HG03521 (cell line): ENCODE measurements around the gene ZFYVE28.
"Not testable (repeated sequence)": the region's sequence is repeated elsewhere in the genome, so short reads cannot be mapped to it uniquely, and the experiment has no call there.

Source experiments
- ATAC-seq: cut with Tn5 transposase; IDR thresholded peaks from one replicate; pipeline ENCODE4 v1.9.1; 2021; ENCODE audit warnings: mild to moderate bottlenecking, moderate library complexity; ENCODE audit not compliant: unreplicated experiment

Gene ZFYVE28

DNA sequence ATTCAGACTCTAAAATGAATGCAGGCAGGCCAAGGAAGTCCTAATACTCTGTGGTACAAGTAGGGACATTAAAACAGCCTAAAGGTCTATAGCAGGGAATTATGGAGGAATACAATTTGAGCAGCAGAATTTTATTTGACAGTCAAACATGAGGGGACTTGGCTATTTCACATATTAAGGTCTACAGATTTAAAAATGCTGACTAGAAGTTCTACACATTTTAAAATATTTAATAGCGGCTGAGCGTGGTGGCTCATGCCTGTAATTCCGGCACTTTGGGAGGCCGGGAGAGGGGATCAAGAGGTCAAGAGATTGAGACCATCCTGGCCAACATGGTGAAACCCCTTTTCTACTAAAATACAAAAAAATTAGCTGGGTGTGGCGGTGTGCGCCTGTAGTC lies 187.4 kb downstream of the ZFYVE28 start:
- ATAC-seq: no peak

DNA sequence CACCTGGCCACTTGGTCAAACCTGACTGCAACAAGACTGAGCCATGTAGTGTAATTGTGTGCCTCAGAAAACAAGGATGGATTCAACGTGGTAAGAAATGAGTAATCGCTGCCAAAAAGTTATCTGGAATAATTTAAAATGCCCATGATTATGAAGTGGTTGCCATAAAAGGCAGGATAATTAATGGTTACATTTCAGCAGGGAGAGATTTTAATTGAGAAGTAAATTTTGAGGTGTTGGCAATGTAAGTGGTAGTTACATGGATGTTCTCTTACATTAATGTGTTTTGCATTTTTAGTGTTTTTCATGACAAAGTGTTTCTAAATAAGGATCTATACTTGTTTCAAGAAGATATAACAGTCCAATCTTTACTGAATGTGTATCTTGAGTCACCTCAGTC lies 192.2 kb downstream of the ZFYVE28 start:
- ATAC-seq: no peak

DNA sequence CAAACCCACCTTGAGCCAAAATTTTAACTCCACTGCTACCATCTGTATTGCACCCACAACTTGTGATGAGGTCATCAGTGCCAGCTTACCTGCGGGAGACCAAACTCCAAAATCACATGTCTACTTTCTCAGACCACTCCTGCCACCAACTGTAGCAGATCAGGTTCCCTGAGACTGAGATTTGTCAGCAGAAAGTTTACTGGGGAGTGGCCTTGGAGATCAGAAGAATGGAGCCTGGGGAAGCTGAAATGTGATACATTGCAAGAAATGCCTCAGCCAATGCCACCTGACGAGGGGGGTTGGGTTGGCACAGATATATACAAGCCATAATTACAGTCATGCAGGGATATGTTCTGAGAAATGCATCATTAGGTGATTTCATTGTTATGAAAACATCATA lies 195.6 kb downstream of the ZFYVE28 start:
- ATAC-seq: no peak

DNA sequence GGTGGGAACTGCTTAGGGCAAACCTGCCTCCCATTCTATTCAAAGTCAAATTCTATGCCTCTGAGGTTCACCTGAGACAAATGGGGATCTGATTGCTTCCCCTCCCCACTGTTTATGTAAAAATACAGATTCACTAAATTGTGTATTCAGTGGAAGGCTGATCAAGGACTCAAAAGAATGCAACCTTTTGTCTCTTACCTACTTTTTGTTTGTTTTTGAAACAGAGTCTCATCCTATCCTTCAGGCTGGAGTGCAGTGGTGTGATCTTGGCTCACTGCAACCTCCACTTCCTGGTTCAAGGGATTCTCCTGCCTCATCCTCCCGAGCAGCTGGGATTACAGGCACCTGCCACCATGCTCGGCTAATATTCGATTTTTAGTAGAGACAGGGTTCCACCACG lies 197.1 kb downstream of the ZFYVE28 start:
- not testable (repeated sequence) for ATAC-seq

DNA sequence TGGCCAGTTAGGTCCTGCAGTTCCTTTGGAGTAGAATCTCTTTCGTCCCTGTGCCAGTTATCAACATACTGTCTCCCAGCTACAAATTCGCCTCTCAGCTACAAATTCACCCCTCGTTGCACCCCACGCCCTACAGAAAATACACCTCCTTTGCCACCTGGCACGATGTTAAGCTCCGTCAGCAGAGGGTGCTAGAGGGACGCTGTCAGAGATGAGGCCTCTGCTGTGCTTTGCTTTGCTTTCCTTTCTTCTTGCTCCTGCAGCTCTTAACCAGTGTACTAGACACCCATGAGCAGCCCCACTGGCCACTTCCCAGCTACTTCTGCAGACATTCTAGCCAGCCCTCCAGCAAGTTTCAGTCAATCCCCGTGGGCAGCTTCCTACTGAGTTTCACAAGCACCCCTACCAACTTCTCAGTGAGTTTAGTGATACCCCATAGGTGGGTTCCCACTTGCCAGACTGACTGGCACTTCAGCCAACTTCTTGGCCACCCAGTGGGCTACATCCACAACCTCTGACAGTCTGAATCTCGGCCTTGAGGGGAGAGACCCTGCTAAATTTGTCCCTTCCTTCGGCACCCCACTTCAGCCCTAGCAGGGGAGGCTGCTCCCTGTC lies 198.3 kb downstream of the ZFYVE28 start:
- ATAC-seq: peak; percentile 48
